ENCODE results near the gene TRMT1. TPM values are rescaled to one million over a fixed set of nuclear protein-coding genes. Genes with fewer than 3 reads are reported as not detected.
A peak's percentile ranks its signal among the peaks of the same experiment; 100 is the strongest.

TRMT1 gene
- total RNA-seq, 1 experiment from 2014 or later = 106 TPM

- TF ChIP-seq ETV6 (CRISPR knock-in tag; IDR thresholded peaks at IDR 0.05) (no peak), FOXK1 (CRISPR knock-in tag; IDR thresholded peaks at IDR 0.05) (no peak), ZNF423 (CRISPR knock-in tag; IDR thresholded peaks at IDR 0.05) (no peak), IRF1 (CRISPR knock-in tag; IDR thresholded peaks at IDR 0.05) (no peak), CREM (CRISPR knock-in tag; IDR thresholded peaks at IDR 0.05) (no peak), ARID4B (CRISPR knock-in tag; IDR thresholded peaks at IDR 0.05; ENCODE audit: borderline replicate concordance) (no peak), JAZF1 (CRISPR knock-in tag; IDR thresholded peaks at IDR 0.05) (no peak)
Measured at GRCh38 chr19:13097033-13097462, 19.5 kb downstream of the TRMT1 start (continued).

DNA sequence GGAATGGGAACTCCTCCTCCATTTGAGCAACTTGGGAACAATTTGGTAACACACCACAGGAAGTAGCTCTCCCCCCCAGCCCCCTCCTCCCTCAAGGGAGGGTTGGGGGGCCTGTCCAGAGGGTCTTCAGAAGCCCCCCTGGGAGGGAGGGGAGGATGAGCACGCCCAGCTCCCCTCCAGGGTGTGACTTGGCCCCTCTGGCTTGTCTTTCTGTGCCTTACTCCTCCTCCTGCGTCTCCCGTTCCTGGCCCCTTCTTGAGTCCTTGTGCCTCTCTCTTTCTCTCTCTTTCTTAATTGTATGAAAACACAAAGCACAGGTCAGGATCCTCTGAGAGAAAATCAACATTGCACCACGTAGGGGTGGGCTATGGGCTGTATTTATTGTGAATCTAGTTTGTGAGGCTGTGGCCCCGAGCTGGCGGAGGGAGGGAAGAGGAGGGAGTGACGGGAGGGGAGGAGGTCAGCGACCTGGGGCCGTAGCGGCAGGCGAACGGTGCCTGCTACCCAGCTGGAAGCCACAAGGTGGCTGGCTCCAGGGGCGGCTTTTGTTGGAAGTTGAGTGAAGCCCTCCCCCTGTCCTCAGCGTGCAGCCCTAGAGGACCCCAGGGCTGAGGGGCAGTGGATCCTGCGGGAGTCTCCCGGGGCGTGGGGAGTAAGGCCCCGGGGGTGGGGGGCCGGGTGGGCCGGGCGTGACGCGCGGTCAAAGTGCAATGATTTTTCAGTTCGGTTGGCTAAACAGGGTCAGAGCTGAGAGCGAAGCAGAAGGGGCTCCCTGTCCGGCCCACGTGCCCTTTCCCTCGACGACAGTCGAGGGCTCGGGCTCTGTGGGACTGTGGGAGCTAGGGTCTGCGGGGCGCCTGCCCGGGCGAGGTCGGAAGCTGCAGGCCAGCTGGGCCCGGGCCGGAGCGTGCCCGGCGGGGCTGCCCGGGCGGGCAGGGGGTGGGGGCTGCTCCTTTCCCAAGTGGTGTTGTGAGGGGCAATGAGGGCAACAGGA is 20.3 kb downstream of the TRMT1 start:
- CTCF ChIA-PET = interaction anchor here (0.6 to 9.2 kb wide), 22 partner anchors 8 to 285 kb away, joined by 3 to 276 read pairs (median 8); partner anchors contain the start of genes GCDH, IER2, NACC1 and STX10
- peak overlapping the region; percentile 89 for H3K4me3 Mint-ChIP-seq
- no peak for TF ChIP-seq AR (CRISPR knock-in tag; IDR thresholded peaks at IDR 0.05)
- TF ChIP-seq, protein P1, sequence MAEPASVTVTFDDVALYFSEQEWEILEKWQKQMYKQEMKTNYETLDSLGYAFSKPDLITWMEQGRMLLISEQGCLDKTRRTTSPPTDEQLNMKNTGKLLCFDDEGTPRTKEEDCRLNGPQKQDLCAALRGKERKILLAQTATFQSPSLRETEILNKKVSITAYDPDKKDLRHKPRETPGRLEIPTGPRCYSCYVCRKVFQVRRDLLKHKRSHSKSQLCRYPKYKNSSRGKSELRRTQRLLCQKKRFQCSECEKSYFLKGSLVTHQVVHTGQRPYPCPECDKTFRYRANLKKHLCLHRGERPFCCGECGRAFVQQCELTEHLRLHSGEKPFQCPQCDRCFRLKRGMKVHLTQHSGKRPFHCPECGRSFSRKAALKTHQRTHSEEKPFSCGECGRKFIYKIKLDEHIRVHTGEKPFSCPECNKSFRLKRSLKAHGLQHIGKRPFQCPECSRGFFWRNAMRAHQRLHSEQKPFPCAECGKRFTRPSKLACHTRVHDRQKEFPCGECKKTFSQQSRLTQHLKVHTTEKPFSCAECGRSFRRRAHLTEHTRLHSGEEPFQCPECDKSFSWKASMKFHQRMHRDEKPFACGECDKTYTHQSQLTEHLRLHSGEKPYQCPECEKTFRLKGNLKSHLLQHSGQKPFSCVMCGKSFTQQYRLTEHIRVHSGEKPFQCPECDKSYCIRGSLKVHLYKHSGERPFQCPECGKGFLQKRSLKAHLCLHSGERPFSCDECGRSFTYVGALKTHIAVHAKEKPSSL (CRISPR knock-in tag; conservative IDR thresholded peaks at IDR 0.05) = no peak
- no peak for TF ChIP-seq ZNF263 (CRISPR knock-in tag; IDR thresholded peaks at IDR 0.05; ENCODE audit: low read depth)
- TF ChIP-seq, protein P2, sequence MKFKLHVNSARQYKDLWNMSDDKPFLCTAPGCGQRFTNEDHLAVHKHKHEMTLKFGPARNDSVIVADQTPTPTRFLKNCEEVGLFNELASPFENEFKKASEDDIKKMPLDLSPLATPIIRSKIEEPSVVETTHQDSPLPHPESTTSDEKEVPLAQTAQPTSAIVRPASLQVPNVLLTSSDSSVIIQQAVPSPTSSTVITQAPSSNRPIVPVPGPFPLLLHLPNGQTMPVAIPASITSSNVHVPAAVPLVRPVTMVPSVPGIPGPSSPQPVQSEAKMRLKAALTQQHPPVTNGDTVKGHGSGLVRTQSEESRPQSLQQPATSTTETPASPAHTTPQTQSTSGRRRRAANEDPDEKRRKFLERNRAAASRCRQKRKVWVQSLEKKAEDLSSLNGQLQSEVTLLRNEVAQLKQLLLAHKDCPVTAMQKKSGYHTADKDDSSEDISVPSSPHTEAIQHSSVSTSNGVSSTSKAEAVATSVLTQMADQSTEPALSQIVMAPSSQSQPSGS (CRISPR knock-in tag; IDR thresholded peaks at IDR 0.05; ENCODE audit: borderline replicate concordance, low read depth) = no peak
- TF ChIP-seq GRHL2 (CRISPR knock-in tag; IDR thresholded peaks at IDR 0.05; ENCODE audit: insufficient replicate concordance, severe bottlenecking) = no peak
- TF ChIP-seq FOXP4 (CRISPR knock-in tag; IDR thresholded peaks at IDR 0.05) = no peak
- TF ChIP-seq, protein P3, sequence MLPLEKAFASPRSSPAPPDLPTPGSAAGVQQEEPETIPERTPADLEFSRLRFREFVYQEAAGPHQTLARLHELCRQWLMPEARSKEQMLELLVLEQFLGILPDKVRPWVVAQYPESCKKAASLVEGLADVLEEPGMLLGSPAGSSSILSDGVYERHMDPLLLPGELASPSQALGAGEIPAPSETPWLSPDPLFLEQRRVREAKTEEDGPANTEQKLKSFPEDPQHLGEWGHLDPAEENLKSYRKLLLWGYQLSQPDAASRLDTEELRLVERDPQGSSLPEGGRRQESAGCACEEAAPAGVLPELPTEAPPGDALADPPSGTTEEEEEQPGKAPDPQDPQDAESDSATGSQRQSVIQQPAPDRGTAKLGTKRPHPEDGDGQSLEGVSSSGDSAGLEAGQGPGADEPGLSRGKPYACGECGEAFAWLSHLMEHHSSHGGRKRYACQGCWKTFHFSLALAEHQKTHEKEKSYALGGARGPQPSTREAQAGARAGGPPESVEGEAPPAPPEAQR (CRISPR knock-in tag; IDR thresholded peaks at IDR 0.05) = no peak
- TF ChIP-seq NFATC4 (CRISPR knock-in tag; IDR thresholded peaks at IDR 0.05) = no peak
- TF ChIP-seq ETV6 (CRISPR knock-in tag; IDR thresholded peaks at IDR 0.05) = no peak
- no peak for TF ChIP-seq OVOL2 (CRISPR knock-in tag; IDR thresholded peaks at IDR 0.05; ENCODE audit: borderline replicate concordance)
- no peak for TF ChIP-seq ZNF232 (CRISPR knock-in tag; IDR thresholded peaks at IDR 0.05)
- TF ChIP-seq ZMAT4 (CRISPR knock-in tag; IDR thresholded peaks at IDR 0.05) = no peak

More for the DNA sequence above, 20.3 kb downstream of the TRMT1 start:
- peak; percentile 15 for ATAC-seq
- Mint-ChIP-seq H3K36me3 (no peaks in the 10 kb centered on the region), H3K9me3 (no peaks in the 10 kb centered on the region), H3K4me1 (peaks cover 34% of the 10 kb centered on the region), H3K27me3 (ENCODE audit: low read depth) (peaks cover 74% of the 10 kb centered on the region), H3K27ac (no peak overlapping the region)
- POLR2A ChIA-PET = interaction anchor here (0.6 to 1.4 kb wide), 6 partner anchors 41 to 759 kb away, joined by 3 to 9 read pairs (median 3); no protein-coding TSS in a partner anchor
- DNase-seq (ENCODE audit: low spot score) = peak; percentile 75

Measured in WTC11 (cell line).